ENCODE results near the gene TRPM8. TPM values are rescaled to one million over a fixed set of nuclear protein-coding genes. Genes with fewer than 3 reads are reported as not detected.

Gene TRPM8
- total and polyA plus RNA-seq, 12 donors, result not detected

- DNase-seq (no peak), ATAC-seq (no peak)
- Histone ChIP-seq H3K4me3 (no peak overlapping the region), H3K27me3 (peaks cover 0 to 54% (median 39%) of the 10 kb centered on the region in 7 donors), H3K4me1 (peaks cover 0 to 4% (median 0%) of the 10 kb centered on the region in 9 donors), H3K9me3 (no peaks in the 10 kb centered on the region), H3K27ac (no peak overlapping the region), H3K36me3 (no peaks in the 10 kb centered on the region)
- intact Hi-C loops (cut with DNase I), result no loop called here
- TF ChIP-seq CTCF (IDR thresholded peaks at IDR 0.05), result no peak
- WGBS, 2 donors, result 77 to 83% methylated on average over 7 of the region's 7 CpGs
Measured at GRCh38 chr2:233936089-233936488, 18.9 kb downstream of the TRPM8 start.

- peak in 1 of 8 donors; percentile 9 for ATAC-seq
- H3K27me3 ChIP-seq, result peaks cover 0 to 59% (median 37%) of the 10 kb centered on the region in 7 donors
- H3K36me3 ChIP-seq, result no peaks in the 10 kb centered on the region
- no peak for DNase-seq
- intact Hi-C loops (cut with DNase I), result no loop called here
- no peak overlapping the region for H3K27ac ChIP-seq
- 13 to 16% methylated on average over 36 of the region's 36 CpGs for WGBS, 2 donors
- peaks cover 0 to 4% (median 0%) of the 10 kb centered on the region in 9 donors for H3K4me1 ChIP-seq
- peaks cover 0 to 5% (median 0%) of the 10 kb centered on the region in 11 donors for H3K9me3 ChIP-seq
- no peak overlapping the region for H3K4me3 ChIP-seq
- TF ChIP-seq CTCF (IDR thresholded peaks at IDR 0.05), result no peak
Measured at GRCh38 chr2:233938676-233939370, 21.6 kb downstream of the TRPM8 start.

- H3K36me3 ChIP-seq, result no peaks in the 10 kb centered on the region
- ATAC-seq, result no peak
- H3K9me3 ChIP-seq, result peaks cover 0 to 22% (median 0%) of the 10 kb centered on the region in 11 donors
- H3K27me3 ChIP-seq, result peaks cover 0 to 62% (median 40%) of the 10 kb centered on the region in 7 donors
- TF ChIP-seq CTCF (IDR thresholded peaks at IDR 0.05), result no peak
- 73 to 77% methylated on average over 12 of the region's 12 CpGs for WGBS, 2 donors
- no peak overlapping the region for H3K27ac ChIP-seq
- H3K4me3 ChIP-seq, result no peak overlapping the region
- intact Hi-C loops (cut with DNase I), result no loop called here
- no peak for DNase-seq
- H3K4me1 ChIP-seq, result peaks cover 0 to 4% (median 0%) of the 10 kb centered on the region in 9 donors
Measured at GRCh38 chr2:233940376-233941276, 23.5 kb downstream of the TRPM8 start.

GRCh38 chr2:233942731-233943130 lies 25.6 kb downstream of the TRPM8 start:
- peaks cover 0 to 69% (median 38%) of the 10 kb centered on the region in 7 donors for H3K27me3 ChIP-seq

More at GRCh38 chr2:233942731-233943130, 25.6 kb downstream of the TRPM8 start:
- H3K36me3 ChIP-seq, result no peaks in the 10 kb centered on the region
- intact Hi-C loops (cut with DNase I), result no loop called here
- no peak overlapping the region for H3K27ac ChIP-seq
- 85 to 94% methylated on average over 4 of the region's 4 CpGs for WGBS, 2 donors
- ATAC-seq (no peak), DNase-seq (no peak)
- H3K4me3 ChIP-seq, result no peak overlapping the region
- H3K9me3 ChIP-seq, result peaks cover 0 to 22% (median 0%) of the 10 kb centered on the region in 11 donors
- no peak for TF ChIP-seq CTCF (IDR thresholded peaks at IDR 0.05)
- peaks cover 0 to 4% (median 0%) of the 10 kb centered on the region in 9 donors for H3K4me1 ChIP-seq

Data from heart right ventricle (tissue), 16 donors.